Measurements from ENCODE around the gene SH3TC2.

DNA sequence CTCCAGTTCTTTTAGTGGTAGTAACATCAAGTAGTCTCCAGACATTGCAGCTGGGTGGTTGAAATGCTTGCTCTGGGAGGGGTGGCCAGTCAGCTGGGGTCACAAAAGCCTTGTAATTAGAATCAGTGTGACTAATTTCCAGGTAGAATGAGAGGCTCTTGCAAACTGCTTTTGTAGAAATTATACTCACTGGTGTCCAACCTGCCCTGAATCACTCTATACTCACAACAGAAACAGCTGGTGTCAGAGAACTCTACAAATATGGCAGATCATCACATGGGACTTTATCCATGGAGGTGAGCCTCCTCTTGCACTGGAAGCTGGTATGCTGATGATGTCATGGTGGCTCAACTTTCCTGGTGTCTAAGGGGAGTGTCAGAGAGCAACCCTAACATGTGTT is 71.3 kb downstream of the SH3TC2 start:
- TF ChIP-seq SP1 (IDR thresholded peaks at IDR 0.05) = no peak
- no peak for TF ChIP-seq FOXK2 (IDR thresholded peaks at IDR 0.05)

Data from HEK293T (cell line).